Osteocyte (in vitro differentiated cells): ENCODE data around the gene FASTK. TPM values are rescaled to one million over a fixed set of nuclear protein-coding genes. Genes with fewer than 3 reads are reported as not detected.

Source experiments
- DNase-seq: peaks from one replicate; pipeline ENCODE4 v3.0.0; 2021; ENCODE audit warnings: mixed read lengths; ENCODE audit not compliant: unreplicated experiment; ENCODE audit errors: extremely low spot score
- H3K27ac Mint-ChIP-seq: one replicate; pipeline ENCODE4 v1.8.0; 2021; ENCODE audit warnings: mild to moderate bottlenecking, mixed read lengths; ENCODE audit not compliant: unreplicated experiment
- H3K27me3 Mint-ChIP-seq: one replicate; pipeline ENCODE4 v1.8.0; 2021; ENCODE audit warnings: mixed read lengths; ENCODE audit not compliant: unreplicated experiment
- H3K36me3 Mint-ChIP-seq: one replicate; pipeline ENCODE4 v1.8.0; 2021; ENCODE audit warnings: mixed read lengths; ENCODE audit not compliant: unreplicated experiment
- H3K4me1 Mint-ChIP-seq: one replicate; pipeline ENCODE4 v1.8.0; 2021; ENCODE audit warnings: mixed read lengths; ENCODE audit not compliant: unreplicated experiment
- H3K4me3 Mint-ChIP-seq: one replicate; pipeline ENCODE4 v1.8.0; 2021; ENCODE audit warnings: mild to moderate bottlenecking, moderate library complexity, mixed read lengths; ENCODE audit not compliant: unreplicated experiment
- H3K9me3 Mint-ChIP-seq: one replicate; pipeline ENCODE4 v1.8.0; 2021; ENCODE audit warnings: mixed read lengths; ENCODE audit not compliant: unreplicated experiment
- CTCF ChIP-seq: fragments of 200-600 bp; sonication (generic); IDR thresholded peaks from 2 replicates; pipeline ENCODE4 v1.5.0; 2021; ENCODE audit warnings: antibody characterized with exemption, mild to moderate bottlenecking, moderate library complexity
- total RNA-seq: library from RNA; stranded (reverse); gene quantifications from 2 replicates; pipeline ENCODE4 v1.2.1, GENCODE V29; 2021

FASTK gene
- total RNA-seq, 1 donor from 2014 or later: 104 TPM

- Mint-ChIP-seq H3K4me1 (peaks cover 26% of the 10 kb centered on the region), H3K36me3 (peaks cover 21% of the 10 kb centered on the region), H3K4me3 (no peak overlapping the region), H3K27ac (no peak overlapping the region), H3K9me3 (no peaks in the 10 kb centered on the region), H3K27me3 (no peaks in the 10 kb centered on the region)
- TF ChIP-seq CTCF: no peak
- DNase-seq: no peak
Measured at GRCh38 chr7:151075978-151076426, 4.6 kb downstream of the FASTK start.

- Mint-ChIP-seq H3K4me1 (peaks cover 24% of the 10 kb centered on the region), H3K36me3 (peaks cover 21% of the 10 kb centered on the region), H3K9me3 (no peaks in the 10 kb centered on the region), H3K27me3 (no peaks in the 10 kb centered on the region), H3K4me3 (no peak overlapping the region), H3K27ac (no peak overlapping the region)
- no peak for DNase-seq
- no peak for TF ChIP-seq CTCF
Measured at GRCh38 chr7:151075662-151075971, 5.0 kb downstream of the FASTK start.

- Mint-ChIP-seq H3K27me3 (no peaks in the 10 kb centered on the region), H3K27ac (peak overlapping the region; percentile 31), H3K4me3 (no peak overlapping the region), H3K9me3 (no peaks in the 10 kb centered on the region), H3K36me3 (peaks cover 21% of the 10 kb centered on the region), H3K4me1 (peaks cover 24% of the 10 kb centered on the region)
- no peak for DNase-seq
- TF ChIP-seq CTCF: no peak
Measured at GRCh38 chr7:151074817-151075661, 5.6 kb downstream of the FASTK start.

- H3K4me3 Mint-ChIP-seq: no peak overlapping the region
Measured at GRCh38 chr7:151073990-151074389, 6.6 kb downstream of the FASTK start.

More at GRCh38 chr7:151073990-151074389, 6.6 kb downstream of the FASTK start:
- no peak for DNase-seq
- TF ChIP-seq CTCF: no peak
- H3K4me1 Mint-ChIP-seq: peaks cover 13% of the 10 kb centered on the region
- H3K36me3 Mint-ChIP-seq: peaks cover 25% of the 10 kb centered on the region
- no peak overlapping the region for H3K27ac Mint-ChIP-seq
- no peaks in the 10 kb centered on the region for H3K27me3 Mint-ChIP-seq
- H3K9me3 Mint-ChIP-seq: no peaks in the 10 kb centered on the region
